Measurements from ENCODE around the gene TC2N.
"Not testable (repeated sequence)": the region's sequence is repeated elsewhere in the genome, so short reads cannot be mapped to it uniquely, and the experiment has no call there.

The TC2N gene

DNA sequence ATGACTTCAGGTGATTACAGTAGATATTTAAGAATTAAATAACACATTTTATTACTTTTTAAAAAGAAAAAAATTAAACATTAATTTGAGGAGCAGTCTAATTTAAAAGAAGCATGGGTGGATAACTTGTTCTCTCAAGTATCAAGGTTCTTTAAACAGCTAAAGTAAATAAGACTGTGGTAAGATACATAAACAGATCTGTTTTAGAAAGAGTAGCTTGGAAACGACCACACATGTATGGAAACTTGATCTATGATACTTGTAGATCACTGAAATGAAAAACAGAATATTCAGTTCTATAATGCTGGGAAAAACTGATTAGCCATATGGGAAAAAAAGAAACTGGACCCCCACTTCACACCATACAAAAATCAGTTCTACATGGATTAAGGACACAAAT, 36.0 kb downstream of the TC2N start:
- no peak for DNase-seq (ENCODE audit: low spot score)

GRCh38 chr14:91830777-91831176, 36.6 kb downstream of the TC2N start:
- DNase-seq (ENCODE audit: low spot score) = no peak

GRCh38 chr14:91829511-91829910, 37.8 kb downstream of the TC2N start:
- DNase-seq (ENCODE audit: low spot score) = no peak

- DNase-seq (ENCODE audit: low spot score) = no peak
These were observed 39.6 kb downstream of the TC2N start for GRCh38 chr14:91827746-91828145.

DNA sequence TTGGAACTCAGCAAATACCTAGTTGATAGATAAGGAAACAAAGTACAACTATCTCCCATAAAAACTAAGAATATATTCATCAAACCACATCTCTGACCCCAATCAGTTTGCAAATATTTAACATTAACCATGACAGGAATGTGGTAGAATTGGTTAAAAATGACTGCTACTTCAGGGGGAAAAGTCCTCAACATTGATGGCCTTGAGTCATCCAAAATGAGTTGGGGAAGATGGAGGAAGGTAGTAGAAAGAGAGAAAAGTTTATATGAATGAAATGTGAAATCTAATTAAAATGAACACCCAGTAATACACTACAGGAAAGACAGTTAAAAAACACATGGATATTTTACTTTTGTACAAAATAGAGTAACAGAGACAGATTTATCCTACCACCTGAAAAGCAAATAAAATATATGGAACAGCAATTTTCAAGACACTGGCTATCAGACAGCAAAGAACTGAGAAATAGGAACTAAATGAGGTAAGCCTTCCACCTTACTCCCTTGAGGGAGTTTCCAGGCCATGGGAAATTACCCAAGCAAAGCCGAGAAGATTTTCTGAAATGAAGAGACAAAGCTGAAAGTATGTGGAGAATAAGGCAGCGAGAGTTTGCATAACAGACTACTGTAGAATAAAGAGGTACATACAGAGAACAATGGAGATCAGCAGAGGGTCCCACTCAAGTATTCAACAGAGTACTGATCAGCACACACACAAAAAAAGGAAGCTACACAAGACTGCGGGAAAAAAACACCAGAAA, 49.6 kb downstream of the TC2N start:
- no peak for DNase-seq (ENCODE audit: low spot score)

DNA sequence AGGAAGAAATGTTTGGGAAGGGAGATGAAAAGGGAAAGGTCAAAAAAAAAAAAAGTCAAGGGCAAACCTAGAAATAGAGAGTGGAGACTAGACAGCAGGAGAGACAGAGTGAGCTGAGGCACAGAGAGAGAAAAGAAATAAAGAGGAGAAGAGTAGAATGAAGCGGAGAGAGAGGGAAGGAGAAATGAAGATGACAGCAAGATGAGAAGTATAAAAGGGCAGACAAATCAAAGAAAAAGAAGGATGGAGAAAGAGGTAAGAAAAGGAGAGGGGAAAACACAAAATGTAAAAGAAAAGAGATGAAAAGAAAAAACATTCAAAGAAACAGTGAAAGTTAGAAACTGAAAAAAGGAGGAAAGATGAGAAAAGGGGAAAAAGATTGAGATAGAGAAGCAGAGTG, 53.0 kb downstream of the TC2N start:
- DNase-seq (ENCODE audit: low spot score) = no peak

GRCh38 chr14:91810699-91811098, 56.6 kb downstream of the TC2N start:
- no peak for DNase-seq (ENCODE audit: low spot score)

DNA sequence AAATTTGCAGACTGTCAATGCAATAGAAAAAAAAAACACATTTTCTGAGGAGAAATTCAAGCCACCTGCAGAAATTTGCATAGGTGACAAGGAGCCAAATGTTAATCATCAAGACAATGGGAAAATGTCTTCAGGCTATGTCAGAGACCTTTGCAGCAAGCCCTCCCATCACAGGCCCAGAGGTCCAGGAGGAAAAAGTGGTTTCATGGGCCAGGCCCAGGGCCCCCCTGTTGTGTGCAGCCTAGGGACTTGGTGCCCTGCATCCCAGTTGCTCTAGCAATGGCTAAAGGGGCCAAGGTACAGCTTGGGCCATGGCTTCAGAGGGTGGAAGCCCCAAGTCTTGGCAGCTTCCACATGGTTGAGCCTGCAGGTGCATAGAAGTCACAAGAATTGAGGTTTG, 60.6 kb downstream of the TC2N start:
- DNase-seq (ENCODE audit: low spot score) = no peak

- not testable (repeated sequence) for DNase-seq (ENCODE audit: low spot score)
These were observed 61.2 kb downstream of the TC2N start for GRCh38 chr14:91806094-91806493.

DNA sequence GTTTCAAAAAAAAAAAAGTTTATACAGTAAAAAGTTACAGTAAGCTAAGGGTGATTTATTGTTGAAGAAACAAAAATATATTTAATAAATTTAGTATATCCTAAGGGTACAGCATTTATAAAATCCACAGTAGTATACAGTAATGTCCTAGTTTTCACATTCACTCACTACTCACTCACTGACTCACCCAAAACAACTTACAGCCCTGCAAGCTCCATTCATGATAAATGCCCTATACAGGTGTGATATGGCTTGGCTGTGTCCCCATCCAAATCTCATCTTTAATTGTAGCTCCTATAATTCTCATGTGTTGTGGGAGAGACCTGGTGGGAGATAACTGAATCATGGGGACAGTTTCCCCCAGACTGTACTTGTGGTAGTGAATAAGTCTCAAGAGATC, 61.7 kb downstream of the TC2N start:
- DNase-seq (ENCODE audit: low spot score) = no peak

GRCh38 chr14:91801358-91801757, 66.0 kb downstream of the TC2N start:
- DNase-seq (ENCODE audit: low spot score) = no peak

DNA sequence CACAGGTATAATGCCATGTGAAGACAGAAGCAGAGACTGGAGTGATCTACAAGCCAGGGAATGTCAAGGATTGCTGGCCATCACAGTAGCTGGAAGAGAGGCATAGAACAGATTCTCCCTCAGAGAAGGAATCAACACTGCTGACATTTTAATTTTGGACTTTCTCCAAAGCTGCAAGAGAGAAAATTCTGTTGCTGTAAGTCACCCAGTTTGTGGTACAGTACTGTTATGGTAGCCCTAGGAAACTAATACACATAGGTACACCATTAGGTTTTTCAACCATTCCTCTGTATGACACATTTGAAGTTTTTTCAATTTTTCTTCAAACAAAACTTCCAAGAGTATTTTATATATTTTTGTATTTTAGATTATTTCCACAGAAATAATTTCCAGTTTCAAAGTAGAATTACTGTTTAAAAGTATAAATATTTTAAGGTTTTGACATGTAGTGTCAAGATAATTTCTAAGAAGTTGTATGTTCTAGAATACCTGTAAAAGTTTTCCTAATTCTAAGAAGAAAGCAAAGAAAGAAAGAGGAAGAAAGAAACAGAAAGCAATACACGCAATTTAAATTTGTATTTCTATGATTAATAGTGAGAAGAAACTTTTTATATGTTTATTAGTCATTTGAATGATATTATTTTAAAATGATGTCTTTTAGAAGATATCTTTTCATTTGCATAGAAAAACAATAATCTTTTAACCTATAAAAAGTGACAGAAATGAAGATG, 70.6 kb downstream of the TC2N start:
- no peak for DNase-seq (ENCODE audit: low spot score)

DNA sequence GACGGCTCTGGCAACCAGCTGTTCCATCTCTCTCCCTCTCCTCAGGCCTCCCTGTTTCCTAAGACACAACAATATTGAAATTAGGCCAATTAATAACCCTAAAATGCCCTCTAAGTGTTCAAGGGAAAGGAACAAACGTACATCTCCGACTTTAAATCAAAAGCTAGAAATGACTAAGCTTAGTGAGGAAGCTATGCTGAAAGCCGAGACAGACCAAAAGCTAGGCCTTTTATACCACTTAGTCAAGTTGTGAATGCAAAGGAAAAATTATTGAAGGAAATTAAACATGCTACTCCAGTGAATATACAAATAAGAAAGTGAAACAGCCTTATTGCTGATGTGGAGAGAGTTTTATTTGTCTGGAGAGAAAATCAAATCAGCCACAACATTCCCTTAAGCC, 73.6 kb downstream of the TC2N start:
- DNase-seq (ENCODE audit: low spot score) = no peak

GRCh38 chr14:91786188-91786587, 81.1 kb downstream of the TC2N start:
- no peak for DNase-seq (ENCODE audit: low spot score)

DNA sequence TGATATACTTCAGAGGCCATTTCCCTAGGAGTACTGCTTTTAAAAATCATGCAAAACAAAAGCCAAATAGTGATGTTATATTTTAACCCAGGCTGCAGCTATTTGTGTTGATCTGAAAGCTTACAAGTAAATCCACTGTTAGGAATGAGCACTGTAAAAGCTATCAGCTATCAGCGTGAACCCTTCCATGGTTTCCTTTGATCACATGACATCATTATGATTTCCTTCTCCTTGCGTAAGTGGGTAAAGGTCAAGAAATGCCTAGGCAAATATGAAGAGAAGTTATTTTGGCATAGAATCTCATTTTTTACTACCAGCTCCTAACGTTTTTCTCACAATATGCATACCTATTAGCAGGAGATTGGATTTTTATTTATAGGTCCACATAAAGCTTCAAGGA, 86.9 kb downstream of the TC2N start:
- DNase-seq (ENCODE audit: low spot score) = no peak

DNA sequence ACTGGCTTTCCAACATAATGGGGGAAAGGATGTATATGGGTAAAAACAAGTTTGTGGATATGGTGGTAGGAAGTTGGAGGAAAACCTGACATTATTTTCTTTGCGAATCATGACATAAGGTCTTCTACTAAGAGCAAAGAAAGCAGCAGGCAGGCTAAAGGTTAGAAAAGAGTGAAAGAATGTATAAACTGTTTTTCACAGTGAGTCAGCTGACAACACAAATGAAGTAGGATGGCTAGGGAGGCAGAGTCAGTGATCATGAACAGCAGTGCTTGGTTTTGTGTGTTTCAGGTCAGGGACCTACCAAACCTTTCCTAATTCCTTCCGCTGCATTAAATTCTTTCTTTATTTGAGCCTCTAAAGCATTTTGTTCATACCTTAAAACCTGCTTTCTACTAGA, 89.1 kb downstream of the TC2N start:
- no peak for DNase-seq (ENCODE audit: low spot score)

DNA sequence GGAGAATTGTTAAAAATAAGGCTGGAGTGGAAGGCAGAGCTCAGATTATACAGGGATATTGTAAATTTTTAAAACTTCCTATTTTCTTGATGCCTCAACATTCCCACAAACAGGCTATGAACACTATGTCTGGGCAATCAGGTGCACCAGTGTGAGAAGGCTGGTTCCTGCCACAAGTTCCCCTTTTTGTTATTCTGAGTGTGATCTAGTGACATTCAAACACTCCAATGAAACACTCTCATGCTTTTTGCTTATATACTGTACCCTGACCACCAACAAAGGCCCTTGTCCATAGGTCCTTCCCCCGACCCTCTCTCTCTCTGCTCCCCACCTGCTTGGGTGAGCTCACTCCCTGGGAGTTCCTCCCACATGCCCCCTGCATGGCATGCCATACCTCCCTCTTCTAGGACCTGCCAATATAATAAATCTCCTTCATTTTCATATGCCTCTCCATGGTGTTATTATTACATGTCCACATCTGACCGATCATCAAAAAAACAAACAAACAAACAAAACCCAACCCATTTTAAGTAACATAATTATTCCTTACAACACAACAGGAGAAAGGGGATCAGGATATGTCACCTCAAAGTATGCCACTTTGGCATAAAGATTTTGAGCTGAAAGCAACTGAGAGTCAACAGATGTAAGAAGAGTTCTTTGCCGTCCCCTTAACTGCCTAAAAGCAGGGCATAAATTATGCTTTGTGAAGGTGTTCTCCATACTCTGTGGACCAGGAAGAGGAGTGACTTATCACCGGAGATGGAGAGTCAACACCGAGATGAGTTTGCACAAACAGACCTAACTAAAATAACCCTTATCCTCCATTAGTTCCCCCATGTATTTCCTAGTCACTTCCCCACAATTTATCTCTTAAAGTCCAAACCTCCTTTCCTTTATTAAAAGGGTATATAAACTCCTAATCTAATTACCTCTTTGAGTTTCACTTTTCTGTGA, 92.9 kb downstream of the TC2N start:
- no peak for DNase-seq (ENCODE audit: low spot score)

DNA sequence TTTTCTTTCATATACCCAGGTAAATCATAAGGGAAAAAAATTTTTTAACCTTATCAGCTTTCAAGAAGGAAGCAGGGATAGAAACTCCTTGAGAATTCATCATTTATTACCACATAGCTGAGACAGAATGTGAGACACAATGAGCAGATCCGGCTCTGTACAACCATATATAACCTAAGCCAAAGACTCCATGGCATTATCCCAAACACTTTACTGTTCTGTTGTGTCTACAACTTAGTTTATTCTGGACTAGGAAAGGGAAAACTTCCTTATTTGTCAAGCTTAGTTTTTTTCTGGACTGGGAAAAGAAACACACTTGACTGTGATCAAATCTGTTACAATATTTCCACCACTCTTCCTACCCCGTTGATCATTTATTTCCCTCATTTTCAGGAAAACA, 97.2 kb downstream of the TC2N start:
- DNase-seq (ENCODE audit: low spot score) = no peak

- no peak for DNase-seq (ENCODE audit: low spot score)
These were observed 111.6 kb downstream of the TC2N start for GRCh38 chr14:91755570-91756295.

DNA sequence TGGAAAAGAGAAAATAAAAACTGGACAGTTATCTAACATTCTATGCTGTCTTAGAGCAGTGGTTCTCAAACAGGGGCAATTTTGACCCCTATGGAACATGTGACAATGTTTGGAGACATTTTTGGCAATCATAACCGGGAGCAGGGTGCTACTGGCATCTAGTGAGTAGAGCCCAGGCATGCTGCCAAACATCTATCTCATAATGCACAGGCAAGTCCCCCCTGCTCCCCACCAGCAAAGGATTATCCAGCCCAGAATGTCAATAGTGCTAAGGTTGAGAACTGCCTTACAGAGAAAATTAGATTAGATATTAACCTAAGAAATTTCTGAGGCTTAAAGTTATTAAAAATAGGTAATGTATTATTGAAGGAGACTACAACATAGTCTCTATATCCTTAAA, 112.5 kb downstream of the TC2N start:
- no peak for DNase-seq (ENCODE audit: low spot score)

- no peak for DNase-seq (ENCODE audit: low spot score)
These were observed 113.2 kb downstream of the TC2N start for GRCh38 chr14:91754185-91754584.

Measured in COLO829 (cell line).